ENCODE data around the gene CREB5.

The CREB5 gene

DNA sequence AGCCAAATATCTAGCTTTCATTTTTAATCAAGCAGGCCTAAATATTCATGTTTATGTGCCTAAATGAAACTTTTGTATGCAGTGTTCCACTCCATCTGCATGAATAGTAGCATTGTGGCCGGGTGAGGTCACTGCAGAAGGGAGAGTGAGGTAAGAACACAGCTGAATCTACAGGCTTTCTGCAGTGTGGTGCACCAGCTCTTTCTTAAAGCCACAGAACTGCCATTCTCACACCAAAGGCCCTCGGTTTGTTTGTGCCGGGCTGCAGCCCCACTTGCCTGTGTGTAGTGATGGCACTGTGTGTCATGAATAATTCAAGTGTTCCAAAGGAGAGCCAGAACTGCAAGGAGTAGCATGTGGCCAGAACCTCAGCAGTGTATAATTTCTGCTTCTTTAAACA, 341.7 kb downstream of the CREB5 start:
- in situ Hi-C loops (cut with MboI; ENCODE audit: low sequenced_read_pairs), result no loop called here
- DNase-seq (ENCODE audit: low spot score in 2 of 2), result no peak
- no peaks in the 10 kb centered on the region for H3K36me3 ChIP-seq (replicated peaks)

DNA sequence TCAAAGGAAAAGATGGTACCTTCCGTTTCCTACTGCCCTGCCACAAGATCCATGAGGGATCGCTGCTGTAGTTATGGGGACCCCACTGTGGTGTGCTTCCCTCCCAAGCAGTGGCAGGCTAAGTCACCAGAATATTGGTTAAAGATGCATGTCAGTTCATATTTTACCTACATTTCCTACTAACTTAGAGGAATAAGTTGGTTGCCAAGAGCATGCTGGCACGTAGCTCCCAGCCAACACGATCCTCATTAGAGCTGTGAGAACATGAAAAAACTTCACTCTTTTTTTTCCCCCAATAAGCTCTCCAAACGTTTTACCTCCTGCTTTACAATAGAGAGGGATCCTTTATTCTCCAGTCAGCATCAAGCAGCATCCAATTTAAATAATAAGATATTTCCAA, 342.1 kb downstream of the CREB5 start:
- no peaks in the 10 kb centered on the region for H3K36me3 ChIP-seq (replicated peaks)
- in situ Hi-C loops (cut with MboI; ENCODE audit: low sequenced_read_pairs), result no loop called here
- no peak for DNase-seq (ENCODE audit: low spot score in 2 of 2)
- no peak overlapping the region for H3K4me3 ChIP-seq
- H3K27me3 ChIP-seq (ENCODE audit: low read depth), result peaks cover 9% of the 10 kb centered on the region
- no peaks in the 10 kb centered on the region for H3K4me1 ChIP-seq
- H3K9me3 ChIP-seq, result no peaks in the 10 kb centered on the region

More for the DNA sequence above, 341.7 kb downstream of the CREB5 start:
- Histone ChIP-seq H3K4me1 (no peaks in the 10 kb centered on the region), H3K4me3 (no peak overlapping the region), H3K27me3 (ENCODE audit: low read depth) (peaks cover 9% of the 10 kb centered on the region), H3K9me3 (no peaks in the 10 kb centered on the region)

DNA sequence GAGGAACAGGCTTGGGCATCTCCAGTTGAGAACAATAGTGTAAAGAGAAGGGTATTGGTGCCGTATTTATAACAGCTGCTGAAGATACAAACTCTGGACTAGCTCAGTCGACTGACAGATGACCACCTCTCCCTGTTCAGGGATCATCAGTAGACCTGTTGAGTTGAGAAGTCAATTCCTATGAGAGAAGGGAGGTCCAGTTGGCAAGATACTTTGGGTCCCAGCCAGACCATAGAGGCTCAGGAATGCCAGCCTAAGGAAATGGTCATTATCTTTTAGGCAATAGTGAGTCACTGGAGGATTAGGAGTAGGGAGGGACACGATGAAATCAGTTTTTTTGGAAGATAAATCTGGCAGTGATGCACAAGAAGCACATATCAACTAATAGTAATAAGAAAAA, 342.9 kb downstream of the CREB5 start:
- H3K27me3 ChIP-seq (ENCODE audit: low read depth), result peaks cover 12% of the 10 kb centered on the region
- in situ Hi-C loops (cut with MboI; ENCODE audit: low sequenced_read_pairs), result no loop called here

GRCh38 chr7:28758186-28758585, 345.9 kb downstream of the CREB5 start:
- H3K36me3 ChIP-seq (replicated peaks), result no peaks in the 10 kb centered on the region
- H3K27me3 ChIP-seq (ENCODE audit: low read depth), result peaks cover 19% of the 10 kb centered on the region
- H3K9me3 ChIP-seq, result no peaks in the 10 kb centered on the region
- no peak overlapping the region for H3K4me3 ChIP-seq
- no peak for DNase-seq (ENCODE audit: low spot score in 2 of 2)
- no peaks in the 10 kb centered on the region for H3K4me1 ChIP-seq
- in situ Hi-C loops (cut with MboI; ENCODE audit: low sequenced_read_pairs), result no loop called here

More for the DNA sequence above, 342.9 kb downstream of the CREB5 start:
- H3K4me3 ChIP-seq, result no peak overlapping the region
- DNase-seq (ENCODE audit: low spot score in 2 of 2), result no peak
- H3K36me3 ChIP-seq (replicated peaks), result no peaks in the 10 kb centered on the region
- H3K9me3 ChIP-seq, result no peaks in the 10 kb centered on the region
- H3K4me1 ChIP-seq, result no peaks in the 10 kb centered on the region

DNA sequence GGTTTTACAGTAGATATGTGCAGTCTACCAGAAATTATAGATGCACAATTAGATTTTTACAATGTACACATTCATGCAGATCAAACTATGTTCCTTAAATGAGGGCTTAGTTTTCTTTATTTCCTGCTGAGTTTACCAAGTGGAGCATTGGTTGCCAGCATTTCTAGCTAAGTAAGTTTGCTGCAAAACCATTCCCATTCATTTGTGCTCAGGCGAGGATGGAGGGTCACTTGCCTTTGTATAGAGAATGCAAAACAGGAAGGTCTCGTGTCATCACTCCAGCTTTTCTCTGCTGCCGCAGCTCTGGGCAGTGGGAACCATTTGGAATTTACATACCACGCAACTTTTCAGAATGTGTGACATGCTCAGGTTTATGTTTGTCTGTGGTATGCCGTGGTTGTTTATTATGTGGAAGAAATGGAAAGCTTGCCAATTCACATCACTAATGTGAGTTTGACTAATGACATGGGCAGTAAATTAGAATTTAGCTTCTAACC, 347.2 kb downstream of the CREB5 start:
- in situ Hi-C loops (cut with MboI; ENCODE audit: low sequenced_read_pairs), result no loop called here
- H3K4me3 ChIP-seq, result no peak overlapping the region
- DNase-seq (ENCODE audit: low spot score in 2 of 2), result no peak
- H3K4me1 ChIP-seq, result no peaks in the 10 kb centered on the region
- no peaks in the 10 kb centered on the region for H3K9me3 ChIP-seq
- peaks cover 22% of the 10 kb centered on the region for H3K27me3 ChIP-seq (ENCODE audit: low read depth)
- no peaks in the 10 kb centered on the region for H3K36me3 ChIP-seq (replicated peaks)

- Histone ChIP-seq H3K36me3 (replicated peaks) (no peaks in the 10 kb centered on the region), H3K9me3 (no peaks in the 10 kb centered on the region), H3K4me3 (no peak overlapping the region), H3K27me3 (ENCODE audit: low read depth) (peaks cover 17% of the 10 kb centered on the region), H3K4me1 (no peaks in the 10 kb centered on the region)
- DNase-seq (ENCODE audit: low spot score in 2 of 2), result no peak
- in situ Hi-C loops (cut with MboI; ENCODE audit: low sequenced_read_pairs), result no loop called here
These were observed 349.2 kb downstream of the CREB5 start for GRCh38 chr7:28761505-28761904.

DNA sequence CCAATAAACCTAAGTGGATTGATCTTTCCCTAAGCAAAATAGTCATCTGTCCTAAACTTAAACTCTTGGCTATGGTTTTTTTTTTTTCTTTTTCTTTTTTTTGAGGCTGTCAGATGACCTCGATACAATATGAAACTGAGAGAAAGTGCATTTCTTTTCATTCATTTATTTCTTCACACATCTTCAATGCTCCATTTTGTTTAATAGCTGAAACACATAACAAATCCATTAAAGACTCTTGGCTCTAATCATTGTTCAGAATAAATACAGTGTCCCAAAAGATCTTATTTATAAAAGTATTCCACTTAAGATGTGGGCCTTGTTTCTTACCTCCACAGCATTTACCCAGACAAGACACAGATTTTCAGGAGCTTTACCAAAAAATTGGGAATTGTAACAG, 350.3 kb downstream of the CREB5 start:
- Histone ChIP-seq H3K4me1 (no peaks in the 10 kb centered on the region), H3K4me3 (no peak overlapping the region), H3K9me3 (no peaks in the 10 kb centered on the region), H3K27me3 (ENCODE audit: low read depth) (peaks cover 20% of the 10 kb centered on the region), H3K36me3 (replicated peaks) (no peaks in the 10 kb centered on the region)
- DNase-seq (ENCODE audit: low spot score in 2 of 2), result no peak
- in situ Hi-C loops (cut with MboI; ENCODE audit: low sequenced_read_pairs), result no loop called here

DNA sequence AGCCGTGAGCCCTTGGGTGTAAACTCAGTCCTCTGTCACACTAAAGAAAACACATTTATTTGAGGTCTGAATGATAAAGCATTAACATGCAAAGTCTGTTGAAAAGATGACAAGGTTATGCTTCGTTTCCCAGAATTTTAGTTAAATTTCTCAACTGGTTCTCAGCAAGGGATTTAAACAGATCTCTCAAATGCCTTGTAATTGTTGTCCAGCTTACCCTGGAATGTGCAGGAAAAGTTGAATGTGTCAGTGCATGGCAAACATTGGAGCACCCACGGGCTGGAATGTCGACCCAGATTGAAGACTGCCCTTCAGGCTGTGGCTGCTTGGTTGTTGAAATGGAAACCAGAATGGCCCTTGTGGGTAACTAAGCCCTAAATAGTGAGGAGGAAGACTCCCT, 354.0 kb downstream of the CREB5 start:
- Histone ChIP-seq H3K9me3 (no peaks in the 10 kb centered on the region), H3K4me1 (no peaks in the 10 kb centered on the region), H3K36me3 (replicated peaks) (no peaks in the 10 kb centered on the region), H3K4me3 (no peak overlapping the region), H3K27me3 (ENCODE audit: low read depth) (peaks cover 32% of the 10 kb centered on the region)
- in situ Hi-C loops (cut with MboI; ENCODE audit: low sequenced_read_pairs), result no loop called here
- DNase-seq (ENCODE audit: low spot score in 2 of 2), result no peak

GRCh38 chr7:28767356-28767755, 355.0 kb downstream of the CREB5 start:
- no peaks in the 10 kb centered on the region for H3K9me3 ChIP-seq
- no peak overlapping the region for H3K4me3 ChIP-seq
- no peak for DNase-seq (ENCODE audit: low spot score in 2 of 2)
- H3K4me1 ChIP-seq, result no peaks in the 10 kb centered on the region
- H3K27me3 ChIP-seq (ENCODE audit: low read depth), result peaks cover 27% of the 10 kb centered on the region
- in situ Hi-C loops (cut with MboI; ENCODE audit: low sequenced_read_pairs), result no loop called here
- no peaks in the 10 kb centered on the region for H3K36me3 ChIP-seq (replicated peaks)

- Histone ChIP-seq H3K27me3 (ENCODE audit: low read depth) (peaks cover 27% of the 10 kb centered on the region), H3K4me3 (no peak overlapping the region), H3K4me1 (no peaks in the 10 kb centered on the region), H3K9me3 (no peaks in the 10 kb centered on the region), H3K36me3 (replicated peaks) (no peaks in the 10 kb centered on the region)
- in situ Hi-C loops (cut with MboI; ENCODE audit: low sequenced_read_pairs), result no loop called here
- DNase-seq (ENCODE audit: low spot score in 2 of 2), result no peak
These were observed 356.3 kb downstream of the CREB5 start for GRCh38 chr7:28768577-28769147.

- DNase-seq (ENCODE audit: low spot score in 2 of 2), result no peak
- Histone ChIP-seq H3K4me3 (no peak overlapping the region), H3K36me3 (replicated peaks) (no peaks in the 10 kb centered on the region), H3K27me3 (ENCODE audit: low read depth) (peaks cover 29% of the 10 kb centered on the region), H3K9me3 (no peaks in the 10 kb centered on the region), H3K4me1 (no peaks in the 10 kb centered on the region)
- in situ Hi-C loops (cut with MboI; ENCODE audit: low sequenced_read_pairs), result no loop called here
These were observed 359.7 kb downstream of the CREB5 start for GRCh38 chr7:28771906-28772622.

GRCh38 chr7:28773423-28774145, 361.3 kb downstream of the CREB5 start:
- no peak for DNase-seq (ENCODE audit: low spot score in 2 of 2)

DNA sequence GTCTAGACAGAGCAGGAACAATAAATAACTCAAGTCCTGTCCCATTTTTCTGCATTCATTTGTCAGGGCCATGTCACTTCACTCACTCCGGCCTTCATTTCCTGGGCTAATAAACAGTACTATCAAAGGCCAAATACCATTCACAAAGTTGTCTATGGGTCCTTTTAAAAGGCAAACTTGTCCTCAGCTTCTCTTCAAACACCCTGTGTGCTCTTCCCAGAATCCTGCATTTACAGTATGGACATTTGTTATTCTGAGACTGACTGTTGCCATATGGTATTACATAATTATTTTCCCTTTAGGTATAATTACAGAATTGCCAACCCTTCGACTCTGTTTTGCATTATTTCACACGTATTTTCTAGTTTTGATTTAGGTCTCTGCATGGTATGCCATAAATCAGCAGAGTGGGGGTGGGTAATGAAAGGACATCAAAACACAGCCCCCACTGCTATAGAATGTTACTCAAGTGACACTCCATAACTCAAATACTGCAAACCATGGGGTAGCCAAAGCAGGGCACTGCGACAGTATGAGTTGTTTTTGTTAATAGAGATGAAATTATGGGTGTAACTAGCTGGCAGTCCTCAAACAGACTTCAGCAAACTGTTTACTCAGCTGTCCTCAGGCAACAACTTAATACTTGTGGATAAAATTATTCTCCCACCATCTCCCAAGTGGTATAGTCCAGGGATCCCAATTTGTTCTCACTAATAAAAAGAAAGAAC, 362.1 kb downstream of the CREB5 start:
- in situ Hi-C loops (cut with MboI; ENCODE audit: low sequenced_read_pairs), result no loop called here
- H3K4me3 ChIP-seq, result no peak overlapping the region
- DNase-seq (ENCODE audit: low spot score in 2 of 2), result no peak
- no peaks in the 10 kb centered on the region for H3K36me3 ChIP-seq (replicated peaks)
- H3K9me3 ChIP-seq, result no peaks in the 10 kb centered on the region
- H3K4me1 ChIP-seq, result no peaks in the 10 kb centered on the region
- peaks cover 27% of the 10 kb centered on the region for H3K27me3 ChIP-seq (ENCODE audit: low read depth)

More at GRCh38 chr7:28773423-28774145, 361.3 kb downstream of the CREB5 start:
- peaks cover 23% of the 10 kb centered on the region for H3K27me3 ChIP-seq (ENCODE audit: low read depth)
- H3K9me3 ChIP-seq, result no peaks in the 10 kb centered on the region
- no peak overlapping the region for H3K4me3 ChIP-seq
- H3K36me3 ChIP-seq (replicated peaks), result no peaks in the 10 kb centered on the region
- H3K4me1 ChIP-seq, result no peaks in the 10 kb centered on the region
- in situ Hi-C loops (cut with MboI; ENCODE audit: low sequenced_read_pairs), result no loop called here
